Neural progenitor cell (in vitro differentiated cells): ENCODE data around the gene DLL4. TPM values are rescaled to one million over a fixed set of nuclear protein-coding genes. Genes with fewer than 3 reads are reported as not detected.

Experiments used
- DNase-seq: peaks from one replicate; pipeline ENCODE4 v3.0.0-alpha.2; 2016; ENCODE audit warnings: low spot score
- H2AFZ ChIP-seq: fragments of 200-600 bp; sonication (generic); replicated peaks from 2 replicates; pipeline ENCODE4 v1.6.1; 2016; ENCODE audit warnings: antibody characterized with exemption
- H3F3A ChIP-seq: fragments of 200-600 bp; sonication (generic); 2 replicates; pipeline ENCODE4 v1.6.1; 2016; ENCODE audit warnings: antibody characterized with exemption, low read depth
- H3K27ac ChIP-seq: fragments of 200-600 bp; sonication (generic); 2 replicates; pipeline ENCODE4 v1.5.1; 2016; ENCODE audit warnings: mild to moderate bottlenecking
- H3K27me3 ChIP-seq: fragments of 200-600 bp; sonication (generic); 2 replicates; pipeline ENCODE4 v1.6.1; 2016; ENCODE audit warnings: mild to moderate bottlenecking, moderate library complexity
- H3K36me3 ChIP-seq: fragments of 200-600 bp; sonication (generic); 2 replicates; pipeline ENCODE4 v1.5.1; 2016
- H3K4me1 ChIP-seq: fragments of 200-600 bp; sonication (generic); 2 replicates; pipeline ENCODE4 v1.6.1; 2016; ENCODE audit warnings: mixed run types
- H3K4me2 ChIP-seq: fragments of 200-600 bp; sonication (generic); 2 replicates; pipeline ENCODE4 v1.6.1; 2016
- H3K4me3 ChIP-seq: fragments of 200-600 bp; sonication (generic); 2 replicates; pipeline ENCODE4 v1.5.1; 2016
- H3K79me2 ChIP-seq: fragments of 200-600 bp; sonication (generic); 2 replicates; pipeline ENCODE4 v1.6.1; 2016; ENCODE audit warnings: low read depth
- H3K9ac ChIP-seq: fragments of 200-600 bp; sonication (generic); 2 replicates; pipeline ENCODE4 v1.6.1; 2016
- H3K9me3 ChIP-seq: fragments of 200-600 bp; sonication (generic); 2 replicates; pipeline ENCODE4 v1.5.1; 2016; ENCODE audit warnings: low read depth
- H4K20me1 ChIP-seq: fragments of 200-600 bp; sonication (generic); 2 replicates; pipeline ENCODE4 v1.6.1; 2016; ENCODE audit warnings: low read depth
- H3K27ac Mint-ChIP-seq: 3 replicates; pipeline ENCODE4 v1.8.0; 2021; ENCODE audit warnings: mixed read lengths
- H3K27me3 Mint-ChIP-seq: 2 replicates; pipeline ENCODE4 v1.8.0; 2022; ENCODE audit warnings: low read depth, mild to moderate bottlenecking, inconsistent platforms, moderate library complexity, mixed read lengths; ENCODE audit not compliant: insufficient read depth
- H3K36me3 Mint-ChIP-seq: 3 replicates; pipeline ENCODE4 v1.8.0; 2021; ENCODE audit warnings: mixed read lengths
- H3K4me1 Mint-ChIP-seq: 3 replicates; pipeline ENCODE4 v1.8.0; 2021; ENCODE audit warnings: mixed read lengths
- H3K4me3 Mint-ChIP-seq: 3 replicates; pipeline ENCODE4 v1.8.0; 2021; ENCODE audit warnings: mild to moderate bottlenecking, moderate library complexity, mixed read lengths
- H3K9me3 Mint-ChIP-seq: 3 replicates; pipeline ENCODE4 v1.8.0; 2020; ENCODE audit warnings: mixed read lengths
- CTCF ChIP-seq: fragments of 200-600 bp; sonication (generic); IDR thresholded peaks from 2 replicates; pipeline ENCODE4 v1.5.1; 2017; ENCODE audit warnings: antibody characterized with exemption, mild to moderate bottlenecking
- EZH2 ChIP-seq: fragments of 200-600 bp; sonication (generic); IDR thresholded peaks from 2 replicates; pipeline ENCODE4 v1.6.1; 2017; ENCODE audit warnings: antibody characterized with exemption, mild to moderate bottlenecking, moderate library complexity
- EZH2phosphoT487 ChIP-seq: fragments of 200-600 bp; sonication (generic); IDR thresholded peaks from 2 replicates; pipeline ENCODE4 v1.6.1; 2017; ENCODE audit warnings: antibody characterized with exemption
- total RNA-seq: library from RNA; depleted of rRNA; stranded (reverse); fragments of >200 nt; gene quantifications from 2 replicates; pipeline ENCODE4 v1.2.3, GENCODE V29; 2015; ENCODE audit warnings: low replicate concordance

The DLL4 gene
- total RNA-seq, 1 donor from 2014 or later: not detected

- no peak overlapping the region for H3K9ac ChIP-seq
- no peaks in the 10 kb centered on the region for H3K36me3 Mint-ChIP-seq
- no peak overlapping the region for H3K4me3 Mint-ChIP-seq
- H3F3A ChIP-seq: peaks cover 23% of the 10 kb centered on the region
- peaks cover 31% of the 10 kb centered on the region for H3K4me1 Mint-ChIP-seq
- no peaks in the 10 kb centered on the region for H4K20me1 ChIP-seq
- peaks cover 13% of the 10 kb centered on the region for H3K4me1 ChIP-seq
- peaks cover 21% of the 10 kb centered on the region for H3K27me3 Mint-ChIP-seq
- no peak overlapping the region for H3K4me2 ChIP-seq
- H3K9me3 ChIP-seq: no peaks in the 10 kb centered on the region
- no peaks in the 10 kb centered on the region for H3K9me3 Mint-ChIP-seq
- no peak for DNase-seq
- H3K27ac ChIP-seq: no peak overlapping the region
- TF ChIP-seq EZH2 (no peak), EZH2phosphoT487 (no peak)
- no peaks in the 10 kb centered on the region for H3K36me3 ChIP-seq
- peaks cover 54% of the 10 kb centered on the region for H3K27me3 ChIP-seq
- no peak overlapping the region for H2AFZ ChIP-seq
- H3K4me3 ChIP-seq: no peak overlapping the region
- H3K27ac Mint-ChIP-seq: no peak overlapping the region
- H3K79me2 ChIP-seq: no peaks in the 10 kb centered on the region
Observed at GRCh38 chr15:40938536-40938870, 9.4 kb downstream of the DLL4 start.

DNA sequence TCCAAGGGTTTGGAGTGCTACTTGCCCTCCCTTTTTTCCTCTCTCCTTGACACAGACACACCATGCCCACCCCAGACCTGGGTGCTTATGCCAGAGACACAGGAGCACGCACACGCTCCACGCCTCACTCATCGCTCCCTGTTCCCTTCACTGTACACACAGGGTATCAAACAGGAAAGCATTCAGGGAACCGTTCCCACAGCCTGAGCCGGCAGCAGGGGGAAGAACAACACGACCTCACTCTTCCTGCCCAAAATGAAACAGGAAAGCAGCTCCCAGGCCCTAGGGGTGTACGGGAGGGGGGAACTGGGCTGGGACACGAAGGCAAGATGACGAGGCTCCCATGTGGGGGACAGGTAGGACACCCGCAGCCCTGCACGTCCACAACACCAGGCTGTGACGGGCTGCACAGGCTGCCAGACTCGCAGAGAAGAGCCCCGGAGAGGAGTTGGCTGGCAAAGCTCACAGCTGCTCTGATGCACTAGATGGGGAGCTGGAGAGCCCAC is 11.2 kb downstream of the DLL4 start:
- H3K27me3 Mint-ChIP-seq: peaks cover 18% of the 10 kb centered on the region
- peak overlapping the region; percentile 30 for H3K4me3 Mint-ChIP-seq
- peaks cover 31% of the 10 kb centered on the region for H3K4me1 Mint-ChIP-seq
- Histone ChIP-seq H3K9me3 (no peaks in the 10 kb centered on the region), H3K79me2 (no peaks in the 10 kb centered on the region), H3K4me3 (no peak overlapping the region), H3K27ac (no peak overlapping the region), H3K4me1 (peaks cover 13% of the 10 kb centered on the region), H3F3A (peaks cover 23% of the 10 kb centered on the region), H3K36me3 (no peaks in the 10 kb centered on the region), H3K27me3 (peaks cover 46% of the 10 kb centered on the region), H4K20me1 (no peaks in the 10 kb centered on the region), H3K4me2 (no peak overlapping the region), H2AFZ (no peak overlapping the region), H3K9ac (no peak overlapping the region)
- peak overlapping the region; percentile 42 for H3K27ac Mint-ChIP-seq
- H3K9me3 Mint-ChIP-seq: no peaks in the 10 kb centered on the region
- TF ChIP-seq EZH2phosphoT487 (no peak), CTCF (no peak)
- no peaks in the 10 kb centered on the region for H3K36me3 Mint-ChIP-seq
- DNase-seq: no peak

- no peak overlapping the region for H3K27ac ChIP-seq
- TF ChIP-seq EZH2phosphoT487 (no peak), EZH2 (no peak), CTCF (no peak)
- H3K9ac ChIP-seq: peak overlapping the region; percentile 17
- H3K36me3 ChIP-seq: no peaks in the 10 kb centered on the region
- no peak overlapping the region for H3K27ac Mint-ChIP-seq
- H4K20me1 ChIP-seq: no peaks in the 10 kb centered on the region
- peaks cover 13% of the 10 kb centered on the region for H3K4me1 ChIP-seq
- peak overlapping the region; percentile 85 for H3K4me2 ChIP-seq
- peak overlapping the region; percentile 50 for H3K4me3 ChIP-seq
- peak overlapping the region; percentile 86 for H2AFZ ChIP-seq
- H3K36me3 Mint-ChIP-seq: no peaks in the 10 kb centered on the region
- H3K9me3 ChIP-seq: no peaks in the 10 kb centered on the region
- peak; percentile 28 for DNase-seq
- no peaks in the 10 kb centered on the region for H3K9me3 Mint-ChIP-seq
- peaks cover 23% of the 10 kb centered on the region for H3F3A ChIP-seq
- peak overlapping the region; percentile 79 for H3K4me3 Mint-ChIP-seq
- peaks cover 15% of the 10 kb centered on the region for H3K27me3 Mint-ChIP-seq
- H3K79me2 ChIP-seq: no peaks in the 10 kb centered on the region
- H3K27me3 ChIP-seq: peaks cover 43% of the 10 kb centered on the region
- H3K4me1 Mint-ChIP-seq: peaks cover 31% of the 10 kb centered on the region
Observed at GRCh38 chr15:40941068-40941527, 12.0 kb downstream of the DLL4 start.

DNA sequence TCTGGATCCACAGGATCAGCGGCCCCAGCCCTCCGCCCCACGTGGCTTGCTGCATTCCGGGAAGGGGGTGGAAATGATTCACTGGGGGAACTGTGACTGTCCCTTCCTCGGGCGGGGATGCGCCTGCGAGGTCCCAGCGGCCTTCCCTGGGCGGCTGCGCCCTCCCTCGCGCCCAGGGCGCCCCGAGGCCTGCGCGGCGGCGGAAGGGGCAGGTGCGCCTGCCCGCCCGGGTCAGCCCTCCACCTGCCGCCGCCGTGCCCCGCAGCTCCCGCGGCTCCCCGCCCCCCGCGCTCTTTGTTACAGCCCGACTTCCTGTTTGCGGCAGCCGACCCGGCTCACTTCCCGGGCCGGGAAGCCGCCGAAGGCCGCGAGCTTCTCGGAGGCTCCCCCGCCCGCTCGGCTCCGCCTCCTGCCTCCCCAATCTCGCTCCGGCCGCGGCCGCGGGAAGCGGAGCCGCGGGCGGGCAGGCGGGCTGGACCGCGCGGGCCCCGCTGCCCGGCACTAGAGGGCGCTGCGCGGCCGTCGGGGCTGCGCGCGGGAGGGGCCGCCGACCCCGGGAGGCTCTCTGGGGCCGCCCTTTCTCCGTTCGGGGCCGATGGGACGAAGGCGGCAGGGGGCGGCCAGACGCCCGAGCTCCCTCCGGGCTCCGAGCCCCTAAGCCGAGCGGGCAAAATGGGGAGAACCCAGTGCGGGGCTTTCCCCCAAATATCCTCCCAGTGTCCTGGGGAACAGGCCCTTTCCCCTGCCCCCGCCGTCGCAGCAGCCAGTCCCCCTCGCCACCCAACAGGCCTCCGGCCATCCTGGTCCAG is 12.6 kb downstream of the DLL4 start:
- Histone ChIP-seq H2AFZ (peak overlapping the region; percentile 100), H3K4me2 (peak overlapping the region; percentile 85), H3K4me3 (peak overlapping the region; percentile 50), H3K9ac (peak overlapping the region; percentile 17), H3K9me3 (no peaks in the 10 kb centered on the region), H3K27me3 (peaks cover 43% of the 10 kb centered on the region), H4K20me1 (no peaks in the 10 kb centered on the region), H3F3A (peaks cover 23% of the 10 kb centered on the region), H3K79me2 (no peaks in the 10 kb centered on the region), H3K4me1 (peaks cover 13% of the 10 kb centered on the region), H3K27ac (no peak overlapping the region), H3K36me3 (no peaks in the 10 kb centered on the region)
- Mint-ChIP-seq H3K9me3 (no peaks in the 10 kb centered on the region), H3K27ac (no peak overlapping the region), H3K4me1 (peaks cover 30% of the 10 kb centered on the region), H3K4me3 (peak overlapping the region; percentile 82), H3K36me3 (no peaks in the 10 kb centered on the region), H3K27me3 (peaks cover 15% of the 10 kb centered on the region)
- peak; percentile 18 for TF ChIP-seq EZH2phosphoT487
- TF ChIP-seq CTCF: peak; percentile 58
- TF ChIP-seq EZH2: peak; percentile 64
- DNase-seq: peak; percentile 95
